H54 (cell line): Measurements from ENCODE around the gene SLC22A2.

Experiments
- DNase-seq: peaks from one replicate; pipeline ENCODE4 v3.0.0; 2011; ENCODE audit warnings: low spot score, mixed read lengths; ENCODE audit not compliant: insufficient read length
- FAIRE-seq: peaks from 3 replicates; lab custom pipeline; 2011; peaks lifted over from hg19 to GRCh38; lab: Jason Lieb, UNC
- POLR2A ChIP-seq: IDR thresholded peaks from 2 replicates; pipeline ENCODE4 v1.6.1; 2011; ENCODE audit warnings: low read depth, mild to moderate bottlenecking, low read length

The SLC22A2 gene

DNA sequence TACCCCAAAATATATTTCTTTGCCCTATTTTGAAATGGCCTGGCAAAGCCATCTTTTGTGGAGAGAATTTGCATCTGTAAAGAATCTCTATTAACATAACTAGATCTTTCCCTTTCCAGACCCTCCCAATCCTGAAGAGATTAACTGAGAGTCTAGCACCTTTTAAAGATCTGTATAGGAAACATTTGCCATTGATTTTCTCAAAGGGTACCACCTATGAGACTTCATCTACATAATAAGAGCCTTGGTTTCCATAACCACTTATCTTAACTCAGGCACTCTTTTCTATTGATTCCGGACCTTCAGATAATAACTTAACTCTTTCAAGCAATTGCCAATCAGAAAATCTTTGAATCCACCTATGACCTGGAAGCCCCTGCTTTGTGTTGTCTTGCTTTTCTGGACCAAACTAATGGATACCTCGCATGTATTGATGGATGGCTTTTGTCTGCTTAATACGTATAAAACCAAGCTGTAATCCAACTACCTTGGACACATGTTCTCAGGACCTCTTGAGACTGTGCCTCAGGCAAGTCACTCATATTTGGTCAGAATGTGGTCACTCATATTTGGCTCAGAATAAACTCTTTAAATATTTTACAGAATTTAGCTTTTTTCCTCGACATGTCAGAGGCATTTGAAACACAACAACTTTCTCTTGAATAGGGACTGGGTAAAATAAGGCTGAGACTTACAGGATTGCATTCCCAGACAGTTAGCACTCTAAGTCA is 31.4 kb downstream of the SLC22A2 start:
- DNase-seq, result no peak
- FAIRE-seq, result no peak
- no peak for TF ChIP-seq POLR2A

DNA sequence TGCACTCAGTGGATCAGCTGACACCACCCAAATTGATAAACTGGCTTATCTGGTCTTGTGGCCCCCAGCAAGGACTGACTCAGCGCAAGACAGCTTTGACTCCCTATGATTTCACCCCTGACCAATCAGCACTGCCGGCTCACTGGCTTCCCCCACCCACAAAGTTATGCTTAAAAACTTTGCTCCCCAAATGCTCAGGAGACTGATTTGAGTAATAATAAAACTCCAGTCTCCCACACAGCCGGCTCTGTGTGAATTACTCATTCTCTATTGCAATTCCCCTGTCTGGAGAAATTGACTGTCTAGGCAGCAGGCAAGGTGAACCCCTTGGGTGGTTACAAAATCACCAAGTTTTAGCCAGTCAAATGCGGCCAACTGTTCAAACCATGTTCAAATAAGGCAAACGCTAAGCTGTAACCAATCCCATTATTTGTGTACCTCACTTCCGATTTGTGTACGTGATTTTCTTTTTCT is 32.5 kb downstream of the SLC22A2 start:
- FAIRE-seq (no peak), DNase-seq (no peak)
- TF ChIP-seq POLR2A, result no peak

DNA sequence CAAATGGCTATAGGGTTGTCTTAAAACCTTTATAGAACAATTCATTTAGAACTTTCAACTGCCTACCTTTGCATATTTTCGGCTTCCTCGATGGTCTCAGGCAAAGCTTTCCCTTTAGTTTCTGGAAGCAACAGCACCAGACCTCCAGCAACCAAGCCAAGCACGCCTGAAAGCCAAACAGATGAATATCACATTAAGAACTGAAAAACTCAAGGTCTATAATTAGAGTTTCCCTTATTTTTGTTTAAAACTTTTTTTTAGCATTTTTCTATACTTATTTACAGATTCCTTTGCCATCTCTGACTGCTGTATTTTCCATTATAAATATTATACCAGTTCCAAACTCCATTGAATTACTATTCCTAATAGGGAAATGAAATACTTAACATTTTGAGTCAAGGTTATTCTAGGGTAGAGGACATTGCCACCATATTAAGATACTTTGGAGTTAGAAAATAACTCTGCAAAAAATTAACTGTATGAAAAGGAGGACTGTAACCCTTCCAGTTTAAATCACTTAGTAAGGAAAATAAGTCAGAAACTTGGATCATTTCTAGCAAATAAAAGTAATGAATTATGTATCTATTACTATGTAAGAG is 33.9 kb downstream of the SLC22A2 start:
- DNase-seq (no peak), FAIRE-seq (no peak)

DNA sequence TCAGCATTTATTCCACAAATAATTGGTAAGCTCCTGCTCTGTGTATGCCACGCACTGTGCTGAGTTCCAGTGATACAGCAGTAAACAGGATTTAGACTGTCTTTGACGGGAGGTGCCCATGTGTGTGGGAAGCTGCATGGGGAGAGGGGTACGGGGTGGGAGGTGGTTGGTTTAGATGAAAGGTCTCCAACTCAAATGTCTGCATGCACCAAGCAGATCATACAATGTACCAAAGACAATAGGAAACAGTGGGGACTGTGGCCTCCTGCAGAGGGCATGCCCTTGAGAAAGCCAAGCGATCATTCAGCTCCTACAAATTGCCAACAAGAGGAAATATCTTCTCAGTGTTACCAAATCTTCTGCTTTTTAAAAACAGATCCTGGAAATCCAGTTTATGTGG is 36.1 kb downstream of the SLC22A2 start:
- no peak for DNase-seq
- FAIRE-seq, result no peak
- no peak for TF ChIP-seq POLR2A

More for the DNA sequence above, 33.9 kb downstream of the SLC22A2 start:
- no peak for TF ChIP-seq POLR2A

DNA sequence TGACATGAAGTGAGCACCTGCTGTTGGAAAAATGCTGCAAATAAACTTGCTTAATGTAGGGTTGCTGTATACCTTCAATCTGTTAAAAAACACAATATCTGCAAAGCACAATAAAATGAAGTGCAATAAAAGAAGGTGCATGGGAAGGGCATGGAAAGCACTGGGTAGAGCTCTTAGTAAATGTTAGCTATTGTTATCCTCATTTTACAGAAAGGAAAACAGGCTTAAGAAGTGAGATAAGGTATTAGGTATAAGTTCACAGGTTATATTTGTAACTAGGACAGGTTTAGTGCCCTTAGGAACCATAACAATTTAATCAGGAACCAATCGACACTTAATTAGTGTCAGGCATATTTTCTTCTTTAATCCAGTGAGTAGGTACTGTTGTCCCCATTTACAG is 36.7 kb downstream of the SLC22A2 start:
- no peak for FAIRE-seq
- TF ChIP-seq POLR2A, result no peak

DNA sequence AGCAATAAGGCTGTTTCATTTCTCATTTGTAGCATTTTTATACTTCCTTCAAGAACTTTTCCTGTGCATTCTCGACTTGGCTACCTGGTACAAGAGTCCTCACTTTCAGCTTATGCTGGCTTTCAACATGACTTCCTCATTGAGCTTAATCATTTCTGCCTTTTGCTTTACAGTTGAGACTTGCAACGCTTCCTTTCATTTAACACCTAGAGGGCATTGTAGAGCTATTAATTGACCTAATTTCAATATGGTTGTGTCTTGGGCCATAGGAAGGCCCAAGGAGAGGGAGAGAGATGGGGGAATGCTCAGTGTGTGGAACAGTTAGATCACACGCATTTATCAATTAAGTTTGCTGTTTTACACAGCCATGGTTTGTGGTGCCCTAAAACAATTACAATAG is 37.2 kb downstream of the SLC22A2 start:
- DNase-seq (no peak), FAIRE-seq (no peak)
- TF ChIP-seq POLR2A, result no peak

More for the DNA sequence above, 36.7 kb downstream of the SLC22A2 start:
- DNase-seq, result no peak

DNA sequence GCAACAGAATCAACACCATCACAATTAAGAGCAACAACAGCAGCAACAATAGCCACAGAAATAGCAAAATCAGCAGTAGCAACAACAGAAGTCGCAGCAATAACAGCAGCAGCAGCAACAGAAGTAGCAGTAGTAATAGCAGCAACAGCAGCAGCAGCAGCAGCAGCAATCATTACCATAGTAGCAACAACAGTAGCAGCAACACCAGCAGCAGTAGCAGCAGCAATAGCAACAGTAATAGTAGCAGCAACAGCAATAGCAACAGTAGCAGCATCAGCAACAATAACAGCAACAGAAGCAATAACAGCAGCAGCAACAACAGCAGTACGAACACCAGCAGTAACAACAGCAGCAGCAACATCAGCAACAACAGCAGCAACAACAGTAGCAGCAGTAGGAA is 39.8 kb downstream of the SLC22A2 start:
- DNase-seq (no peak), FAIRE-seq (no peak)
- TF ChIP-seq POLR2A, result no peak

DNA sequence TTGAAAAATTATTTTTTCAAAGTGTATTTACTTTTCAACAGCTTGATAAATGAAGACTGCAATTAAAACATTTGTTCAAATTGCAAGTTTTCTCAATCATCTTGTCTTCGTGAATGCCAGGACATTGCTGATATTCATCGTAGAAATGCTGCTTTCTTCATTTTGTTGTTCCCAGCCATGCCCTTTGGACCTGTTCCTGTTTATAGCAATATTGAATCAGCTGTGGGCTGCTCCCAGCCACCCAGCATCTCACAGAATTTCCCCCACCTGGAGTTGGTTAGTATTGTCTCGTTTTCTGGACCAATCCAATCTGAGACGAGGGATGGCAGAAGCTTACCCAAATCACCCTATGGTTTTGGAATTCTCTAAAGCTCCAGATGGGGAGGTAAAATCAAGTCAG is 40.8 kb downstream of the SLC22A2 start:
- FAIRE-seq (no peak), DNase-seq (no peak)
- no peak for TF ChIP-seq POLR2A

DNA sequence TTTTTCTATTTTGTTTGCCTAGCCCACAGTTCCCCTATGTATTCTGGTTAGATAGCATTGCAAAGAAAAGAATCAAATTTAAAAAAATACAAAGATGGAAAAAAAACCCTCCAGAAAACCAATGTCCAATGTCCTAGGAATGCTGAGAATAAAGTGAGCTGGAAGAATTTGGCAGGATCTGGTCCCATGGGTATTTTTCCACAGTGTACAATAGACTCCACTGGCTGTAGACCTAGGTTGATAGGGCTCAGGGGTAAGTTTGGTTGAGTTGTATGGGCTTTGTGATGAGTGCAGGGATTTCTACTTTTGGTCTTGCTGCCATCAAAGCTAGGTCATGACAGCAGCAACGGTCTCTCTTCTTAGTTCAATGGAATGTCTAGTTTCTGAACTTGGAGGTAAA is 41.5 kb downstream of the SLC22A2 start:
- no peak for TF ChIP-seq POLR2A
- FAIRE-seq (no peak), DNase-seq (no peak)

DNA sequence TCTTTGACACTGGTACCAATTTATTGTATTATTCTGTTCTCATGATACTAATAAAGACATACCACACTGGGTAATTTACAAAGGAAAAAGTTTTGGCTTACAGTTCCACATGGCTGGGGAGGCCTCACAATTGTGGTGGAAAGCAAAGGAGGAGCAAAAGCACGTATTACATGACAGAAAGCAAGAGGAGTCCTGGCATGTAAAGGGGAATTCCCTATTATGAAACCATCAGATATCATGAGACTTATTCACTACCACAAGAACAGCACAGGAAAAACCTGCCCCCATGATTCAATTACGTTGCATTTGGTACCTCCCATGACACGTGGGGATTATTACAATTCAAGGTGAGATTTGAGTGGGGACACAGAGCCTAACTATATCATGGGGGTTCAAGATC is 43.4 kb downstream of the SLC22A2 start:
- no peak for TF ChIP-seq POLR2A
- FAIRE-seq, result no peak
- no peak for DNase-seq

DNA sequence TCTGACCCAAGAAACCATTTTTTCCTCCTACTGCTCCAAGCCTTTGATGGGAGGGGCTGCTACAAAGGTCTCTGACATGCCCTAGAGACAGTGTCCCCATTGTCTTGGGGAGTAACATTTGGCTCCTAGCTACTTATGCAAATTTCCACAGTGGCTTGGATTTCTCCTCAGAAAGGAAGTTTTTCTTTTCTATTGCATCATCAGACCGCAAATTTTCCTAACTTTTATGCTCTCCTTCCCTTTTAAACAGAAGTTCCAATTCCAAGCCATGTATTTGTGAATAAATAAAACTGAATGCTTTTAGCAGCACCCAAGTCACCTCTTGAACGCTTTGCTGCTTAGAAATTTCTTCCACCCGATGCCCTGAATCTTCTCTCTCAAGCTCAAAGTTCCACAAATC is 51.0 kb downstream of the SLC22A2 start:
- DNase-seq (no peak), FAIRE-seq (no peak)
- no peak for TF ChIP-seq POLR2A

DNA sequence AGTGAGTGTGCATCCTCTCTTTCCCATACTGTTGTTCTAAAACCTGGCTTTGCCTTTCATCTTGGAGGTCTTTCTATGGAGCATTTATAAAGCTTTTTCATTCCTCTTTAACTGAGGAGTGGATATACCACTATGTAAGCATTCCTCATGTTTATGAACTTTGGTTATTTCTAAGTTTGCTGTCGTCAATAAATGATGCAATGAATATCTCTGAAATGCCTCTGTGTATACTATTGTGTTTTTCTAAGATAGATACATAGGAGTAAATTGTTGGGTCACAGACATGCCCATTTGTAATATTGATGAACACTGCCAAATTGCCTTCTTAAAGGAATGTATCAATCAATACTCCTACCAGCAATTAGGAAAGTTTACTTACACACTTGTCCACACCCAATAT is 53.9 kb downstream of the SLC22A2 start:
- FAIRE-seq (no peak), DNase-seq (no peak)
- no peak for TF ChIP-seq POLR2A

DNA sequence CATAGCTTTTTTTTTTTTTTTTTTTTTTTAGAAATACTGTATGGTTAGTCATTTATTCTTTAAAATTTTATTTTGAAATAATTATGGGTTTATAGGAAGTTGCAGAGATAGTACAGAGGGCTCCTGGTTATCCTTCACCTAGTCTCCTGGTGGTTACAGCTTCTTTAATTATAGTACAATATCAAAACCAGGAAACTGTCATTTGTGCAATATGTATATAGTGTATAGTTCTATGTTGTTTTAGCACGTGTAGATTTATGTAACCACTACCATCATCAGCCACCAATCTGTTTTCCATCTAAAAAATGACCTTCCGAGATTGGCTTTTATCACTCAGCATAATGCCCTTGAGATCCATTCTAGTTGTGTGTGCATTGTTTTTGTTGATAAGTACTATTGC is 54.7 kb downstream of the SLC22A2 start:
- DNase-seq (no peak), FAIRE-seq (no peak)
- no peak for TF ChIP-seq POLR2A

DNA sequence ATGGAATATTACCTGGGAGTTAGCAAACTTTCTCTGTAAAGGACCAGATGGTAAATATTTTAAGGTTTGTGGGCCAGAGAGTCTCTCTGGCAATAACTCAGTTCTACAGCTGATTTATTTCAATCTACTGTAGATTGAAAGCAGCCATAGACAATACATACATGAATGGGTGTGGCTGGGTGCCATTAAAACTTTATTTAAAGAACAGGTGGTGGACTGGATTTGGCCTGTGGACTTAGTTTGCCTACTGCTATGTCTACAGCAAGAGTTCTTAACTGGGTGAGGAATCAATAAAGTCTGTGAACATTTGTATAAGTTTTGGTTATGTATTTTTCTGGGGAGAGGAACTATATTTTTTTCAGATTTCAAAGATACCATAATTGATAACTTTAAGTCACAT is 55.1 kb downstream of the SLC22A2 start:
- TF ChIP-seq POLR2A, result no peak
- DNase-seq, result no peak
- no peak for FAIRE-seq

DNA sequence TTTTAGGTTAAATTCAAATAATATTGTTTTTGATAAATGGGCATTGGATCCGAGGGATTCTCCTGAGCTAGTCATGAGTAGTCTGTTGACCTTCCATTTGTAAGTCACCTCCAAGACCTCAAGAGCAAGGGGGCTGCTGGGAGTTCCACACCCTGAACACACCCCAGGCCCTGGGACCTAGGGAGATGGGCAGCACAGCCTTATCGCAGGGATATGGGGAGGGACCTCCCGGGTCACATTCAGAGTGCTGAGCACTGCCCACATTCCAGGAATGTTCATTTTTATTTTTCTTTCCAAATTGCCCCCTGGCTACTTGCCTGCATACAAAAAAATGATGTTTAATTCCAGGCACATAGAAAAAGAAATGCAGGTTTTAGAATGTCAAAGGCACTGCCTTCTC is 55.5 kb downstream of the SLC22A2 start:
- FAIRE-seq, result no peak
- DNase-seq, result no peak
- no peak for TF ChIP-seq POLR2A
